OCI-M1 (cell line): ENCODE results near the gene PPIL6.
A peak's percentile ranks its signal among the peaks of the same experiment; 100 is the strongest.
"Not testable (repeated sequence)": the region's sequence is repeated elsewhere in the genome, so short reads cannot be mapped to it uniquely, and the experiment has no call there.

Source experiments
- DNase-seq: peaks from one replicate; lab custom pipeline; 2025; lab: John Stamatoyannopoulos, UW

PPIL6 gene

GRCh38 chr6:109466212-109466923, 25.9 kb upstream of the PPIL6 start:
- DNase-seq: no peak

GRCh38 chr6:109465772-109466171, 25.3 kb upstream of the PPIL6 start:
- DNase-seq: no peak

GRCh38 chr6:109461733-109462526, 21.5 kb upstream of the PPIL6 start:
- DNase-seq: no peak

- not testable (repeated sequence) for DNase-seq
Observed at GRCh38 chr6:109461205-109461604, 20.8 kb upstream of the PPIL6 start.

- no peak for DNase-seq
Observed at GRCh38 chr6:109460161-109460829, 19.9 kb upstream of the PPIL6 start.

- DNase-seq: no peak
Observed at GRCh38 chr6:109458774-109459531, 18.5 kb upstream of the PPIL6 start.

GRCh38 chr6:109457562-109457996, 17.2 kb upstream of the PPIL6 start:
- no peak for DNase-seq

GRCh38 chr6:109456710-109457561, 16.5 kb upstream of the PPIL6 start:
- DNase-seq: no peak

GRCh38 chr6:109456111-109456583, 15.7 kb upstream of the PPIL6 start:
- no peak for DNase-seq

- peak; percentile 45 for DNase-seq
Observed at GRCh38 chr6:109455437-109456110, 15.1 kb upstream of the PPIL6 start, which contains the start of gene MICAL1. MICAL1 (minus strand) TSS chr6:109455772; CDS start chr6:109454196, 1,576 bp downstream.

GRCh38 chr6:109454496-109455436, 14.3 kb upstream of the PPIL6 start:
- DNase-seq: peak; percentile 28

GRCh38 chr6:109453594-109454495, 13.4 kb upstream of the PPIL6 start:
- no peak for DNase-seq

- no peak for DNase-seq
Observed at GRCh38 chr6:109453156-109453555, 12.7 kb upstream of the PPIL6 start.

GRCh38 chr6:109452181-109452580, 11.8 kb upstream of the PPIL6 start:
- DNase-seq: no peak

GRCh38 chr6:109451376-109451775, 10.9 kb upstream of the PPIL6 start:
- no peak for DNase-seq

- DNase-seq: peak; percentile 32
Observed at GRCh38 chr6:109450801-109451200, 10.4 kb upstream of the PPIL6 start.

- DNase-seq: no peak
Observed at GRCh38 chr6:109449795-109450673, 9.6 kb upstream of the PPIL6 start.
